Neural progenitor cell (in vitro differentiated cells): Measurements from ENCODE around the gene DCC.

Source experiments
- EZH2 ChIP-seq: fragments of 200-600 bp; sonication (generic); IDR thresholded peaks from 2 replicates; pipeline ENCODE4 v1.6.1; 2017; ENCODE audit warnings: antibody characterized with exemption, mild to moderate bottlenecking, moderate library complexity
- EZH2phosphoT487 ChIP-seq: fragments of 200-600 bp; sonication (generic); IDR thresholded peaks from 2 replicates; pipeline ENCODE4 v1.6.1; 2017; ENCODE audit warnings: antibody characterized with exemption
- TF ChIP-seq, protein P1 (sequence below): fragments of 200-600 bp; sonication (generic); IDR thresholded peaks from 2 replicates; pipeline ENCODE4 v1.5.1; 2017; ENCODE audit warnings: antibody characterized with exemption, mild to moderate bottlenecking

DNA sequence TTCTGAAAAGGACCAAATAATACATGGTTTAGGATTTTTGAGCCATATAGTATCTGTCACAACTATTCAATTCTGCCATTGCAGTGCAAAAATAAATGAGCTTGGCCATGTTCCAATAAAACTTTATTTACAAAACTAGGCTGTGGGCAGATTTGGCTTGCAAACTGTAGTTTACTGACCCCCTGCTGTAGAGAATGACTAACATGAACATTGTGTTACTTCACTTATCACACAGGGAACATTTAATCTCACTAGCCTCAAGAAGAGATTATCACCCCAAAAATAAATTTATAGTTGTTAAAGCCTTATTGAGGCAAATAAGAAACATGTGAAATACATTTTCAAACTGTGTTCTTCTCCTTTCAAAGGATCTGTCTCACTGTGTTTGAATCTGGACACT lies 1118.3 kb downstream of the DCC start:
- TF ChIP-seq, protein P1, sequence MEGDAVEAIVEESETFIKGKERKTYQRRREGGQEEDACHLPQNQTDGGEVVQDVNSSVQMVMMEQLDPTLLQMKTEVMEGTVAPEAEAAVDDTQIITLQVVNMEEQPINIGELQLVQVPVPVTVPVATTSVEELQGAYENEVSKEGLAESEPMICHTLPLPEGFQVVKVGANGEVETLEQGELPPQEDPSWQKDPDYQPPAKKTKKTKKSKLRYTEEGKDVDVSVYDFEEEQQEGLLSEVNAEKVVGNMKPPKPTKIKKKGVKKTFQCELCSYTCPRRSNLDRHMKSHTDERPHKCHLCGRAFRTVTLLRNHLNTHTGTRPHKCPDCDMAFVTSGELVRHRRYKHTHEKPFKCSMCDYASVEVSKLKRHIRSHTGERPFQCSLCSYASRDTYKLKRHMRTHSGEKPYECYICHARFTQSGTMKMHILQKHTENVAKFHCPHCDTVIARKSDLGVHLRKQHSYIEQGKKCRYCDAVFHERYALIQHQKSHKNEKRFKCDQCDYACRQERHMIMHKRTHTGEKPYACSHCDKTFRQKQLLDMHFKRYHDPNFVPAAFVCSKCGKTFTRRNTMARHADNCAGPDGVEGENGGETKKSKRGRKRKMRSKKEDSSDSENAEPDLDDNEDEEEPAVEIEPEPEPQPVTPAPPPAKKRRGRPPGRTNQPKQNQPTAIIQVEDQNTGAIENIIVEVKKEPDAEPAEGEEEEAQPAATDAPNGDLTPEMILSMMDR: no peak
- TF ChIP-seq EZH2phosphoT487: no peak
- no peak for TF ChIP-seq EZH2
